Measurements from ENCODE around the gene ARL5C.

GRCh38 chr17:39171933-39172332 is 6.0 kb upstream of the ARL5C start:
- TF ChIP-seq CTCF (IDR thresholded peaks at IDR 0.05; ENCODE audit: insufficient read depth, low read length, poor library complexity, severe bottlenecking) (no peak), EZH2phosphoT487 (conservative IDR thresholded peaks at IDR 0.05; ENCODE audit: low read length) (no peak)

Measured in SU-DHL-6 (cell line).